ENCODE measurements around the gene BCL2. TPM values are rescaled to one million over a fixed set of nuclear protein-coding genes. Genes with fewer than 3 reads are reported as not detected.

The BCL2 gene
- total RNA-seq, 1 experiment from 2014 or later = 2.6 TPM

DNA sequence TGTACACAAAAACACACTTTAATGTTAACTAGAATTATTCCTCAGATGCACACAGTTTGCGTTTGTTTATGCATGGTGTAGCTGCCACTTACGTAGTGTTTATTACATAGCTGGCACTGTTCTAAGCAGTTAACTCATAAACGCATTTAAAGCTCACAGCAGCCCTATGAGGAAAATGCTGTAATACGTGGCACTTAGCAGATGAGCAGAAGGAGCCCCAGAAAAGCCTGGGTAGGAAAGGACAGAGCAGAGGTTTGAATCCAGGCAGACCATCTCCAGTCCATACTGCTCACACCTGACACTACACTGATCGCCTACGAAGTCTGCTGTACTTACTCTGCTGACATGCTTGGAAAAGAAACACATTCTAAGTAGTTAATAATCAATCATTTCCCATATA, 66.6 kb downstream of the BCL2 start:
- Mint-ChIP-seq H3K4me1 (peaks cover 4% of the 10 kb centered on the region; the same call in 1 of the 2 replicates), H3K27ac (no peak overlapping the region), H3K4me3 (no peak overlapping the region), H3K36me3 (no peaks in the 10 kb centered on the region), H3K9me3 (peaks cover 13% of the 10 kb centered on the region), H3K27me3 (ENCODE audit: low read depth) (no peaks in the 10 kb centered on the region)
- DNase-seq (ENCODE audit: low spot score) = no peak
- TF ChIP-seq JUN (CRISPR knock-in tag; IDR thresholded peaks at IDR 0.05) (no peak), CREM (CRISPR knock-in tag; IDR thresholded peaks at IDR 0.05) (no peak), IRF2 (CRISPR knock-in tag; IDR thresholded peaks at IDR 0.05; ENCODE audit: borderline replicate concordance, low read depth) (no peak), ETV6 (CRISPR knock-in tag; IDR thresholded peaks at IDR 0.05) (no peak), NR1H2 (CRISPR knock-in tag; IDR thresholded peaks at IDR 0.05) (no peak), NFYB (CRISPR knock-in tag; conservative IDR thresholded peaks at IDR 0.05; ENCODE audit: low read depth) (no peak), ESRRA (CRISPR knock-in tag; IDR thresholded peaks at IDR 0.05; ENCODE audit: borderline replicate concordance) (no peak), FOXK1 (CRISPR knock-in tag; IDR thresholded peaks at IDR 0.05) (no peak)
- TF ChIP-seq, protein P1, sequence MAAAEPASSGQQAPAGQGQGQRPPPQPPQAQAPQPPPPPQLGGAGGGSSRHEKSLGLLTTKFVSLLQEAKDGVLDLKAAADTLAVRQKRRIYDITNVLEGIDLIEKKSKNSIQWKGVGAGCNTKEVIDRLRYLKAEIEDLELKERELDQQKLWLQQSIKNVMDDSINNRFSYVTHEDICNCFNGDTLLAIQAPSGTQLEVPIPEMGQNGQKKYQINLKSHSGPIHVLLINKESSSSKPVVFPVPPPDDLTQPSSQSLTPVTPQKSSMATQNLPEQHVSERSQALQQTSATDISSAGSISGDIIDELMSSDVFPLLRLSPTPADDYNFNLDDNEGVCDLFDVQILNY (CRISPR knock-in tag; IDR thresholded peaks at IDR 0.05) = no peak
- TF ChIP-seq, protein P2, sequence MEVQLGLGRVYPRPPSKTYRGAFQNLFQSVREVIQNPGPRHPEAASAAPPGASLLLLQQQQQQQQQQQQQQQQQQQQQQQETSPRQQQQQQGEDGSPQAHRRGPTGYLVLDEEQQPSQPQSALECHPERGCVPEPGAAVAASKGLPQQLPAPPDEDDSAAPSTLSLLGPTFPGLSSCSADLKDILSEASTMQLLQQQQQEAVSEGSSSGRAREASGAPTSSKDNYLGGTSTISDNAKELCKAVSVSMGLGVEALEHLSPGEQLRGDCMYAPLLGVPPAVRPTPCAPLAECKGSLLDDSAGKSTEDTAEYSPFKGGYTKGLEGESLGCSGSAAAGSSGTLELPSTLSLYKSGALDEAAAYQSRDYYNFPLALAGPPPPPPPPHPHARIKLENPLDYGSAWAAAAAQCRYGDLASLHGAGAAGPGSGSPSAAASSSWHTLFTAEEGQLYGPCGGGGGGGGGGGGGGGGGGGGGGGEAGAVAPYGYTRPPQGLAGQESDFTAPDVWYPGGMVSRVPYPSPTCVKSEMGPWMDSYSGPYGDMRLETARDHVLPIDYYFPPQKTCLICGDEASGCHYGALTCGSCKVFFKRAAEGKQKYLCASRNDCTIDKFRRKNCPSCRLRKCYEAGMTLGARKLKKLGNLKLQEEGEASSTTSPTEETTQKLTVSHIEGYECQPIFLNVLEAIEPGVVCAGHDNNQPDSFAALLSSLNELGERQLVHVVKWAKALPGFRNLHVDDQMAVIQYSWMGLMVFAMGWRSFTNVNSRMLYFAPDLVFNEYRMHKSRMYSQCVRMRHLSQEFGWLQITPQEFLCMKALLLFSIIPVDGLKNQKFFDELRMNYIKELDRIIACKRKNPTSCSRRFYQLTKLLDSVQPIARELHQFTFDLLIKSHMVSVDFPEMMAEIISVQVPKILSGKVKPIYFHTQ (CRISPR knock-in tag; IDR thresholded peaks at IDR 0.05) = no peak
- TF ChIP-seq, protein P3, sequence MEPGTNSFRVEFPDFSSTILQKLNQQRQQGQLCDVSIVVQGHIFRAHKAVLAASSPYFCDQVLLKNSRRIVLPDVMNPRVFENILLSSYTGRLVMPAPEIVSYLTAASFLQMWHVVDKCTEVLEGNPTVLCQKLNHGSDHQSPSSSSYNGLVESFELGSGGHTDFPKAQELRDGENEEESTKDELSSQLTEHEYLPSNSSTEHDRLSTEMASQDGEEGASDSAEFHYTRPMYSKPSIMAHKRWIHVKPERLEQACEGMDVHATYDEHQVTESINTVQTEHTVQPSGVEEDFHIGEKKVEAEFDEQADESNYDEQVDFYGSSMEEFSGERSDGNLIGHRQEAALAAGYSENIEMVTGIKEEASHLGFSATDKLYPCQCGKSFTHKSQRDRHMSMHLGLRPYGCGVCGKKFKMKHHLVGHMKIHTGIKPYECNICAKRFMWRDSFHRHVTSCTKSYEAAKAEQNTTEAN (CRISPR knock-in tag; IDR thresholded peaks at IDR 0.05) = no peak
- TF ChIP-seq, protein P4, sequence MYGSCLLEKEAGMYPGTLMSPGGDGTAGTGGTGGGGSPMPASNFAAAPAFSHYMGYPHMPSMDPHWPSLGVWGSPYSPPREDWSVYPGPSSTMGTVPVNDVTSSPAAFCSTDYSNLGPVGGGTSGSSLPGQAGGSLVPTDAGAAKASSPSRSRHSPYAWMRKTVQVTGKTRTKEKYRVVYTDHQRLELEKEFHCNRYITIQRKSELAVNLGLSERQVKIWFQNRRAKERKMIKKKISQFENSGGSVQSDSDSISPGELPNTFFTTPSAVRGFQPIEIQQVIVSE (CRISPR knock-in tag; IDR thresholded peaks at IDR 0.05; ENCODE audit: borderline replicate concordance) = no peak
- TF ChIP-seq, protein P5, sequence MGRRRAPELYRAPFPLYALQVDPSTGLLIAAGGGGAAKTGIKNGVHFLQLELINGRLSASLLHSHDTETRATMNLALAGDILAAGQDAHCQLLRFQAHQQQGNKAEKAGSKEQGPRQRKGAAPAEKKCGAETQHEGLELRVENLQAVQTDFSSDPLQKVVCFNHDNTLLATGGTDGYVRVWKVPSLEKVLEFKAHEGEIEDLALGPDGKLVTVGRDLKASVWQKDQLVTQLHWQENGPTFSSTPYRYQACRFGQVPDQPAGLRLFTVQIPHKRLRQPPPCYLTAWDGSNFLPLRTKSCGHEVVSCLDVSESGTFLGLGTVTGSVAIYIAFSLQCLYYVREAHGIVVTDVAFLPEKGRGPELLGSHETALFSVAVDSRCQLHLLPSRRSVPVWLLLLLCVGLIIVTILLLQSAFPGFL (CRISPR knock-in tag; IDR thresholded peaks at IDR 0.05; ENCODE audit: borderline replicate concordance) = no peak
- TF ChIP-seq, protein P6, sequence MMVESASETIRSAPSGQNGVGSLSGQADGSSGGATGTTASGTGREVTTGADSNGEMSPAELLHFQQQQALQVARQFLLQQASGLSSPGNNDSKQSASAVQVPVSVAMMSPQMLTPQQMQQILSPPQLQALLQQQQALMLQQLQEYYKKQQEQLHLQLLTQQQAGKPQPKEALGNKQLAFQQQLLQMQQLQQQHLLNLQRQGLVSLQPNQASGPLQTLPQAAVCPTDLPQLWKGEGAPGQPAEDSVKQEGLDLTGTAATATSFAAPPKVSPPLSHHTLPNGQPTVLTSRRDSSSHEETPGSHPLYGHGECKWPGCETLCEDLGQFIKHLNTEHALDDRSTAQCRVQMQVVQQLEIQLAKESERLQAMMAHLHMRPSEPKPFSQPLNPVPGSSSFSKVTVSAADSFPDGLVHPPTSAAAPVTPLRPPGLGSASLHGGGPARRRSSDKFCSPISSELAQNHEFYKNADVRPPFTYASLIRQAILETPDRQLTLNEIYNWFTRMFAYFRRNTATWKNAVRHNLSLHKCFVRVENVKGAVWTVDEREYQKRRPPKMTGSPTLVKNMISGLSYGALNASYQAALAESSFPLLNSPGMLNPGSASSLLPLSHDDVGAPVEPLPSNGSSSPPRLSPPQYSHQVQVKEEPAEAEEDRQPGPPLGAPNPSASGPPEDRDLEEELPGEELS (CRISPR knock-in tag; IDR thresholded peaks at IDR 0.05) = no peak
- ChIA-PET CTCF (no interaction called here), POLR2A (no interaction called here)
- no peak for ATAC-seq

DNA sequence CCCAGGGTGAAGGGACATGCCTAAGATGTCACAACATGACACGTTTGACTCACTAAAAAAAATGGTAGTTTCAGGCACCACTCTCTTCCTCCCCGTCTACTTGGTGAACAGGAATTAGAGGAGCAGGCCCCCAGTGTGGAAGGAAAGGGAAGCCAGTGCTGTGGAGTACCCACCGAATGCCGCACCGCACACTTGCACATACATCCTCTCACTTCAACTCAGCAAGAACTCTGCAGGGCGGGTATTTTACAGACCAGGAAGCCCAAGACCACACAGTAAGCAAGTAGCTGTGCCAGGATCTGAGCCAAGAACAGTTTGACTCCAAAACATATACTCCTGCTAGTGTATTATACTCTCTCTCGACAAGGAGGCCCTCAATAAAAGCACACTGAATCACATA, 69.8 kb downstream of the BCL2 start:
- no peak for TF ChIP-seq ZNF138 (CRISPR knock-in tag; conservative IDR thresholded peaks at IDR 0.05)
- TF ChIP-seq FOXP1 (CRISPR knock-in tag; IDR thresholded peaks at IDR 0.05; ENCODE audit: borderline replicate concordance) = no peak
- TF ChIP-seq, protein P7, sequence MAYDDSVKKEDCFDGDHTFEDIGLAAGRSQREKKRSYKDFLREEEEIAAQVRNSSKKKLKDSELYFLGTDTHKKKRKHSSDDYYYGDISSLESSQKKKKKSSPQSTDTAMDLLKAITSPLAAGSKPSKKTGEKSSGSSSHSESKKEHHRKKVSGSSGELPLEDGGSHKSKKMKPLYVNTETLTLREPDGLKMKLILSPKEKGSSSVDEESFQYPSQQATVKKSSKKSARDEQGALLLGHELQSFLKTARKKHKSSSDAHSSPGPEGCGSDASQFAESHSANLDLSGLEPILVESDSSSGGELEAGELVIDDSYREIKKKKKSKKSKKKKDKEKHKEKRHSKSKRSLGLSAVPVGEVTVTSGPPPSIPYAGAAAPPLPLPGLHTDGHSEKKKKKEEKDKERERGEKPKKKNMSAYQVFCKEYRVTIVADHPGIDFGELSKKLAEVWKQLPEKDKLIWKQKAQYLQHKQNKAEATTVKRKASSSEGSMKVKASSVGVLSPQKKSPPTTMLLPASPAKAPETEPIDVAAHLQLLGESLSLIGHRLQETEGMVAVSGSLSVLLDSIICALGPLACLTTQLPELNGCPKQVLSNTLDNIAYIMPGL (CRISPR knock-in tag; IDR thresholded peaks at IDR 0.05) = no peak
- TF ChIP-seq RORB (CRISPR knock-in tag; IDR thresholded peaks at IDR 0.05) = no peak
- TF ChIP-seq, protein P8, sequence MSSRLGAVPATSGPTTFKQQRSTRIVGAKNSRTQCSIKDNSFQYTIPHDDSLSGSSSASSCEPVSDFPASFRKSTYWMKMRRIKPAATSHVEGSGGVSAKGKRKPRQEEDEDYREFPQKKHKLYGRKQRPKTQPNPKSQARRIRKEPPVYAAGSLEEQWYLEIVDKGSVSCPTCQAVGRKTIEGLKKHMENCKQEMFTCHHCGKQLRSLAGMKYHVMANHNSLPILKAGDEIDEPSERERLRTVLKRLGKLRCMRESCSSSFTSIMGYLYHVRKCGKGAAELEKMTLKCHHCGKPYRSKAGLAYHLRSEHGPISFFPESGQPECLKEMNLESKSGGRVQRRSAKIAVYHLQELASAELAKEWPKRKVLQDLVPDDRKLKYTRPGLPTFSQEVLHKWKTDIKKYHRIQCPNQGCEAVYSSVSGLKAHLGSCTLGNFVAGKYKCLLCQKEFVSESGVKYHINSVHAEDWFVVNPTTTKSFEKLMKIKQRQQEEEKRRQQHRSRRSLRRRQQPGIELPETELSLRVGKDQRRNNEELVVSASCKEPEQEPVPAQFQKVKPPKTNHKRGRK (CRISPR knock-in tag; IDR thresholded peaks at IDR 0.05; ENCODE audit: borderline replicate concordance) = no peak
- no peak for TF ChIP-seq GRHL2 (CRISPR knock-in tag; IDR thresholded peaks at IDR 0.05; ENCODE audit: insufficient replicate concordance, severe bottlenecking)
- DNase-seq (ENCODE audit: low spot score) (no peak), ATAC-seq (no peak)
- Mint-ChIP-seq H3K4me3 (no peak overlapping the region), H3K36me3 (no peaks in the 10 kb centered on the region), H3K27ac (no peak overlapping the region), H3K9me3 (peaks cover 16% of the 10 kb centered on the region), H3K4me1 (peaks cover 4% of the 10 kb centered on the region; the same call in 1 of the 2 replicates), H3K27me3 (ENCODE audit: low read depth) (no peaks in the 10 kb centered on the region)
- ChIA-PET CTCF (no interaction called here), POLR2A (no interaction called here)
